ENCODE data around the gene PTPN21. TPM values are rescaled to one million over a fixed set of nuclear protein-coding genes. Genes with fewer than 3 reads are reported as not detected.

The PTPN21 gene
- total and polyA plus RNA-seq, 4 donors = 2.1 to 7.2 (median 3.1) TPM

GRCh38 chr14:88547386-88547780 lies 7.4 kb downstream of the PTPN21 start:
- no peak for DNase-seq (ENCODE audit: low spot score)
- WGBS = 87% methylated on average over 3 of the region's 3 CpGs
- Histone ChIP-seq H3K9ac (ENCODE audit: low read depth in 1 of 2, low read length in 2 of 2) (no peak overlapping the region), H3K4me1 (ENCODE audit: control insufficient read depth in 4 of 4, insufficient read depth in 4 of 4, low read length in 3 of 4) (peaks cover 5 to 23% (median 16%) of the 10 kb centered on the region in 4 donors), H3K27ac (ENCODE audit: low read depth in 1 of 2, low read length in 2 of 2) (no peak overlapping the region), H3K27me3 (ENCODE audit: control insufficient read depth in 4 of 4, insufficient read depth in 4 of 4, low read length in 3 of 4) (no peaks in the 10 kb centered on the region), H3K36me3 (ENCODE audit: control insufficient read depth in 4 of 4, insufficient read depth in 3 of 4, low read depth in 1 of 4, low read length in 3 of 4) (peaks cover 6 to 10% (median 8%) of the 10 kb centered on the region in 4 donors), H3K4me3 (ENCODE audit: low read depth in 1 of 3, low read length in 3 of 3) (no peak overlapping the region), H3K9me3 (ENCODE audit: control insufficient read depth in 4 of 4, low read length in 3 of 4) (no peaks in the 10 kb centered on the region)
- TF ChIP-seq CTCF (IDR thresholded peaks at IDR 0.05; ENCODE audit: low read depth, low read length, missing input control) (no peak), TAF1 (conservative IDR thresholded peaks at IDR 0.05) (no peak), SP1 (IDR thresholded peaks at IDR 0.05) (no peak), NR2F2 (IDR thresholded peaks at IDR 0.05) (no peak), HNF4G (IDR thresholded peaks at IDR 0.05) (no peak), EGR1 (IDR thresholded peaks at IDR 0.05; ENCODE audit: low read depth in 2 of 2) (no peak), RXRA (IDR thresholded peaks at IDR 0.05) (no peak), YY1 (IDR thresholded peaks at IDR 0.05) (no peak), GABPA (IDR thresholded peaks at IDR 0.05 in 1 of 2, conservative IDR thresholded peaks at IDR 0.05 in 1 of 2) (no peak), FOXA2 (IDR thresholded peaks at IDR 0.05) (no peak), REST (IDR thresholded peaks at IDR 0.05) (no peak), JUND (IDR thresholded peaks at IDR 0.05) (no peak)
- TF ChIP-seq, protein P1, sequence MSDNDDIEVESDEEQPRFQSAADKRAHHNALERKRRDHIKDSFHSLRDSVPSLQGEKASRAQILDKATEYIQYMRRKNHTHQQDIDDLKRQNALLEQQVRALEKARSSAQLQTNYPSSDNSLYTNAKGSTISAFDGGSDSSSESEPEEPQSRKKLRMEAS (IDR thresholded peaks at IDR 0.05) = no peak
- TF ChIP-seq, protein P2, sequence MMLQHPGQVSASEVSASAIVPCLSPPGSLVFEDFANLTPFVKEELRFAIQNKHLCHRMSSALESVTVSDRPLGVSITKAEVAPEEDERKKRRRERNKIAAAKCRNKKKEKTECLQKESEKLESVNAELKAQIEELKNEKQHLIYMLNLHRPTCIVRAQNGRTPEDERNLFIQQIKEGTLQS (IDR thresholded peaks at IDR 0.05) = no peak

DNA sequence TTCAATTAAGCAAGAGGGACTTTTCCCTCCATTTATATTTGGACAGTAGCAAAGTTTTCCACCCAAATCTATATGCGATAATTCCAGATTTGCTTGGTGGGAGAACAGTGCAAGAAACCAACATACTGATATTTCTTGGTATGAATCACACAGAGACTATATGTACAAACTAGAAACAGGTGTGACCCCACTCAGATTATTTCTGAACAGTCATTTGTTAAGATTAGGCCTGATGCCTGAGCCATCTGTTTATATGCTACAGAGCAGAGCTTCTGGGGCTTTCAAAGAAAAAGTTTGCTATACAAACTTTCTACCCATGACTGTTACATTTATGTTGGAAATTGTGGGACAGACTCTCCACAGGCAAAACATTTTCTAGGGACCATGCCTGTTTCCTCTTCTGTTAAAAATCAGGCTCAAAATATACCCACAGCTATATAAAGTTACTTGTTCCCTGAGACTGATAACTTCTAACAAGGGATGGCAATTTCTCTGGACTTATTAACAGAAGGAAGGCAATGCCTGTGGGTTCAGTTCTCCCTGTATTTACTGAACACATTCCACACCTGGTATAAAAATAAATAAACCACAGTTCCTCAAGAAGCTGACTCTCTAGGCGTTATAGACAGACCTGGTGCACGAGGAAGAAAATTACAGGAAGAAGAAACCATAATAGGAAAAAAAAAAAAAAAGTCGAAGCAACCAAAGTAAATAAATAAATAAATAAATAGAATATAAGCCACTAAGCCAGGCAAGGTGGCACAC lies 8.0 kb downstream of the PTPN21 start:
- 74% methylated on average over 4 of the region's 4 CpGs for WGBS
- Histone ChIP-seq H3K4me3 (ENCODE audit: low read depth in 1 of 3, low read length in 3 of 3) (no peak overlapping the region), H3K4me1 (ENCODE audit: control insufficient read depth in 4 of 4, insufficient read depth in 4 of 4, low read length in 3 of 4) (peaks cover 5 to 17% (median 11%) of the 10 kb centered on the region in 4 donors), H3K27ac (ENCODE audit: low read depth in 1 of 2, low read length in 2 of 2) (no peak overlapping the region), H3K27me3 (ENCODE audit: control insufficient read depth in 4 of 4, insufficient read depth in 4 of 4, low read length in 3 of 4) (no peaks in the 10 kb centered on the region), H3K9ac (ENCODE audit: low read depth in 1 of 2, low read length in 2 of 2) (no peak overlapping the region), H3K36me3 (ENCODE audit: control insufficient read depth in 4 of 4, insufficient read depth in 3 of 4, low read depth in 1 of 4, low read length in 3 of 4) (peaks cover 6 to 10% (median 8%) of the 10 kb centered on the region in 4 donors), H3K9me3 (ENCODE audit: control insufficient read depth in 4 of 4, low read length in 3 of 4) (no peaks in the 10 kb centered on the region)
- no peak for DNase-seq (ENCODE audit: low spot score)
- TF ChIP-seq HNF4G (IDR thresholded peaks at IDR 0.05) (no peak), RAD21 (IDR thresholded peaks at IDR 0.05) (no peak), NR2F2 (IDR thresholded peaks at IDR 0.05) (no peak), CTCF (IDR thresholded peaks at IDR 0.05; ENCODE audit: low read depth, low read length, missing input control) (no peak), FOXA2 (IDR thresholded peaks at IDR 0.05) (no peak), RXRA (IDR thresholded peaks at IDR 0.05) (no peak), JUND (IDR thresholded peaks at IDR 0.05) (no peak), FOXA1 (IDR thresholded peaks at IDR 0.05) (no peak), GABPA (IDR thresholded peaks at IDR 0.05 in 1 of 2, conservative IDR thresholded peaks at IDR 0.05 in 1 of 2) (no peak), HNF4A (conservative IDR thresholded peaks at IDR 0.05) (no peak)
- TF ChIP-seq, protein P2 (IDR thresholded peaks at IDR 0.05) = no peak
- TF ChIP-seq, protein P3, sequence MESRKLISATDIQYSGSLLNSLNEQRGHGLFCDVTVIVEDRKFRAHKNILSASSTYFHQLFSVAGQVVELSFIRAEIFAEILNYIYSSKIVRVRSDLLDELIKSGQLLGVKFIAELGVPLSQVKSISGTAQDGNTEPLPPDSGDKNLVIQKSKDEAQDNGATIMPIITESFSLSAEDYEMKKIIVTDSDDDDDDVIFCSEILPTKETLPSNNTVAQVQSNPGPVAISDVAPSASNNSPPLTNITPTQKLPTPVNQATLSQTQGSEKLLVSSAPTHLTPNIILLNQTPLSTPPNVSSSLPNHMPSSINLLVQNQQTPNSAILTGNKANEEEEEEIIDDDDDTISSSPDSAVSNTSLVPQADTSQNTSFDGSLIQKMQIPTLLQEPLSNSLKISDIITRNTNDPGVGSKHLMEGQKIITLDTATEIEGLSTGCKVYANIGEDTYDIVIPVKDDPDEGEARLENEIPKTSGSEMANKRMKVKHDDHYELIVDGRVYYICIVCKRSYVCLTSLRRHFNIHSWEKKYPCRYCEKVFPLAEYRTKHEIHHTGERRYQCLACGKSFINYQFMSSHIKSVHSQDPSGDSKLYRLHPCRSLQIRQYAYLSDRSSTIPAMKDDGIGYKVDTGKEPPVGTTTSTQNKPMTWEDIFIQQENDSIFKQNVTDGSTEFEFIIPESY (IDR thresholded peaks at IDR 0.05) = no peak
- TF ChIP-seq, protein P1 (IDR thresholded peaks at IDR 0.05) = no peak
